HG03025 (cell line): ENCODE data around the gene AAR2.

Source experiments
- ATAC-seq: cut with Tn5 transposase; IDR thresholded peaks from one replicate; pipeline ENCODE4 v1.9.1; 2021; ENCODE audit warnings: mild to moderate bottlenecking, moderate library complexity; ENCODE audit not compliant: unreplicated experiment, low FRiP score

AAR2 gene

DNA sequence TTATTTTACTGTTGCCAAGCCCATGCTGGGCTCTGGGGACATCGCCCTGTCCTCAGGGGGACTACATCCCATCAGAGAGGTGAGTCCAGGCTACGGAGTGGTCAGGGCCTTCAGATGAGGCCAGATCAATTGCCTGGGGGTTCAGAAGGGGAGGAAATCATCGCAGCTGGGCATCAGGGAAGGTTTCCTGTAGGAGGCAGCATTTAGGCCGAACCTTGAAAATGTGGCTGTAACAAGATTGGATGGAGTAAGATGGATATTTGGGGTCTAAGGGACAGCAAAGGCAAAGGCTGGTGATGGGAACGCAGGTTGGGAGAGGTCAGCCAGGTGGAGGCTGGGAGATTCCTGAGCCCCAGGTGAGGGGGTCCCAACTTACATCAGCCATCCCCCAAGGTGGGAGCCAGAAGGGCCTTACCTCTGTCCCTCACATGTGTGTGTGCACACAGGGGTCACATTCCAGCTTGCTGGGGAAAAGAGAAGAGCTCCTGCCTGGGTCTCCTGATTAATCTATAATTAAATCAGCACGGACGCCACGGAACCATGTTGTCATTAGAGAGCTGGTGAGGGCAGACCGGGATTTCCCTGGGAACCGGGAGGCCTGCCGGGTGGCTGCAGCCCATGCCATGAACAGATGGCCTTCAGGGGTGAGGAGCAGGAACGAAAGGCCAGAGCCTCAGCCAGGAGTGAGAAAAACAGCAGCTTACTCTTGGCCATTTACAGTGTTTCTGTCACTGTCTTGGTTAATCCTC is 39.3 kb downstream of the AAR2 start:
- no peak for ATAC-seq

DNA sequence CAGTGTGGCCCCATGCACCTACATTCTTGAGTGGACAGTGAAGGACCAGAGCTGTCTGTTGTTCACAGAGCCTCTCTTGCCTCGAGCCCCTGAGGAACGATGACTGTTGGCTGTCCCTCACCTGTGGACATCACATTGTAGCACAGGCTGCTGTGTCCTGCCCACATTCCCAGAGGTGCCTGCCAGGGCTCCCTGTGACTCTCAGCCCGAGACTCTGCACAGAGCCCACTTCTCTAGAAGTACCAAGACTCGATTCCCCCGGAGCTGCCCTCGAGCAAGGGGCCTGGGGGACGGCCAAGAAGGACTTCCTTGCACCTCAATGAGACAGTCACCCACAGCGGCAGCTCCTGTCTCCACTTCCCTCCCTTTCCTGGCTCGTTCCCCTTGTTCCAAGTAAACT is 41.3 kb downstream of the AAR2 start:
- no peak for ATAC-seq

DNA sequence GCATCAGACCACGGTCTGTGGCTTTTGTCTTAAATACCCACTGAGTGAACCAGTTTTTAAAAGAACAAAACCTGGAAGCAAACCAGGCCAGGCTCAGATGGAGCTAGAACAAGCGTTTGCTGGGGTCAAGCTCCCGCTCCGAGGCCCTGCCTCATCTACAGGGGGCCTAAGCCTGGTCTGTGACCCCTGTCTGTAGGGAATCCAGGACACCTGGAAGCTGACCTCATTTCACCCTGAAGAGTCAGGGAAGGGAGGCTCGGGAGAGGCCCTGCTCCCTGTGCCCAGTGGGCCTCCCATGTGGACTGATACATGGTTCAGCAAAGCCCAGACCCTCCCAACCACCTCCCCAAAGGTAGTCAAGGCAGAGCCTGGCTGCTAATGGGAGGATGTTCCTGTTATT is 43.1 kb downstream of the AAR2 start:
- ATAC-seq = no peak

DNA sequence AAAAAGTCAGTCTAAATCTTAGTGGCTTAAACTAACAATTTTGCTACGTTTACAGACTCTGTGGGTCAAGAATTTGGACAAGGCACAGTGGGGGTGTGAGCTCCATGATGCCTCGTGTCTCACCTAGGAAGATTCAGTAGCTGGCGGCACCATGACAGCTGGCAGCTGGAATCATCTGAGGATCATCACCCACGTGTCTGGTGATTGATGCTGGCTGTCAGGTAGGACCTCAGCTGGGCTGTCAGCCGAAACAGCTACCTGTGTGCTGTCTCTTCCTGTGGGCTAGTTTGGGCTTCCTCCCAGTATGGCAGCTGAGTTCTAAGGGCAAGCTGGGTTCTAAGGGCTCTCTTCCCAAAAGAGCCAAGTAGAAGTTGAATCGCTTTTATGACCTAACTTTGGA is 43.5 kb downstream of the AAR2 start:
- no peak for ATAC-seq

DNA sequence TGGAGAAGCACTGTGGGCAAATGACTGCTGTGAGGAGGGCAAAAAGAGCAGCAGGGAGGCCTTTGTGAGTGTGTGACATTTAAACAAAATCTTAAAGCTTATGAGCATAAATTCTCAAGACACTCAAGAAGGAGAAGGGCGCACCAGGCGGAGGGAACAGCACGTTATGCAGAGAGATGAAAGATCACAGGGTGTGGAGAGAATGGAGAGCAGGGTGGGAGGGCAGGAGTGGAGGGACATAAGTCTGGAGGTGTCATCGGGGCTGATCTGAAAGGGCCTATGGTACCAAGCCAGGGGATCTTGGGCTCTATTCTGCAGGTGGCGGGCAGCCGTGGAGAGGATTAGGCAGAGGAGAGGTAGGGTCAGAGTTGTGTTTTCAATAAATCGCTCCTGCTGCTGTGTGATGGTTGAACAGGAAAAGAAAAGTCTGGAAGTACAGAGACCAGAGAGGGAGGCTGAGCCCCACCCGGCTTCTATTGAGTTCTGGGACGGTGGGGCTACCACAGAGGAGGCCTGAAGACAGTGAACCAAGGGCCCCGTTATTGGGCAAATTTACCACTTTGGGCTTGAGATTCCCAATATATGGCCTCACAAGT is 45.6 kb downstream of the AAR2 start:
- no peak for ATAC-seq

DNA sequence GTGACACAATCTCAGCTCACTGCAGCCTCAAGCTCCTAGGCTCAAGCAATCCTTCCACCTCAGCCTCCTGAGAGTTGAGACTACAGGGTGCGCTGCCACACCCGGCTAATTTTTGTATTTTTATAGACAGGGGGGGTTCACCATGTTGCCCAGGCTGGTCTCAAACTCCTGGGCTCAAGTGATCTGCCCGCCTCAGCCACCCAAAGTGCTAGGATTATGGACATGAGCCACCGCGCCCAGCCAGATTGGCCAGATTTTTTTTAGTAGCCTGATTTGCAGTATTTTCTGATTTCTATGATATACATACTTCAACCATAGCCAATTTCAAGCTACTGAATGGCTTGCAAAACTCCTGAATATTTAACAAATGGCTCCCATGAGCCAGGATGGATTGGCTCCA is 48.5 kb downstream of the AAR2 start:
- ATAC-seq = no peak

DNA sequence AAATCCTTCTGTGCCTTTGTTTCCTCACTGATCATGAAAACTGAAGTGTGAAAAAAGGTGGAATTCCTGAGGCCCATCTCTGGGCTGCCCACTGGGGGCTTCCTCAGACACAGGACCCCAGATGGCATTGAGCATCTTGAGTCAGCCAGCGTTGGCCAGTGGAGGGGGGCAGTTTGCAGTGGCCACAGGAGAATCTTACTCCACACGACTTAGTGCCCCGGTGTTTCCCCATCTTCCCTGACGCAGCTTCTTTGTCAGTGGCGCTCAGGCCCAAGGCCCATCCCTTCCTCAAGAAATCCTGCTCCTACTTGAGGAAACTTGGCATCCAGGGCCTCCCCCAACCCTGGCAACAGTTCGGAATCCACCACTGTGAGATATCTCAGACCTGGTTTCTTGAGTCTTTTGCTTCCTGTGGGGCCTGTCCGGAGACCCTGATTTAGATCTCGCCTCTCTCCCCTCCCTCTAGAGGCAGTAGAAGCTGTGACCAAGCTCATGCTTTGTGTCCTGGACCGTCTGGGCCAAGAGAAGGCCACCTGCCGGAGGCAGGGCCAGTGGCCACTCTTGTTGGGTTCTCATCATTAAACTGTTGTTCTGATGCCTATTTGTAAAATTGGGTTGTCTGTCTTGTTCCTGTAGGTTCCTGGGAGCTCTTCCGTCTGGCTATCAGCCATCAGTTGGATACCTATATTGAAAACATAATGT is 49.6 kb downstream of the AAR2 start:
- ATAC-seq = no peak

DNA sequence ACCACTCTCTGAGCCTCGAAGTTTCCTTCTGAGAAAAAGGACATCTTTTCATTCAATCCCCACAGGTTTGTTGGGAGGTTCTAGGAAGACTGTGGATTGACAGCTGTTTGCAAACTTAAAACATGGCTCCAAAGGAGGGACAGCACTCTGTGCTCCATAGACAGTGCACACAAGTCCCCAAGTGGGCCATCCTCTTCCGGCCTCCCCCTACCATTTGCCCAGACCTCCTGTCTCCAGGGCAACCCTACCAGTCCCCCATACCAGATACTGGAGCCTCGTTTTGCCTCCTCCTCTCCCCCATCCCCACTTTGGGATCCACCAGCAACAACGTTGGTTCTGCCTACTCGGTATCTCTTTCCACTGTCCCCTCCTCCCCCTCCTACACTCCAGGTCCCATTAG is 61.4 kb downstream of the AAR2 start:
- no peak for ATAC-seq

DNA sequence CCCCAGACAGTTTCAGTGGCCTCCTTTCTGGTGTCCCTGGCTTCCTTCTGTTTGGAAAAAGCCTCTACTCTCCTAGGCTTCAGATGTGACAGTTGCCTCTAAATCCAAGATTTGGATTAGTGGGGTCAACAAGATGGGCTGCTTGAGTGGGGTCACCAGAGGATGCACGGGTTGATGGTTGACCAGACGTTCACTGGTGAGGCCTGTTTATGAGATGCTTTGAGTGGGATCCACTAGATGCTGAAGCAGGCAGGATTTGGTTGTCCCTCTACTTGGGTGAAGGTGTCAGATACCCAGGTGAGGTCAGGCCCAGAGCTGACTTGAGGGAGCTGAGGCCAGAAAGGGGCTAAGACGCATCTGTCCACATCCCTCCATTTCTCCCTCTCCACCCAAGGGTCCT is 61.8 kb downstream of the AAR2 start:
- ATAC-seq = no peak

DNA sequence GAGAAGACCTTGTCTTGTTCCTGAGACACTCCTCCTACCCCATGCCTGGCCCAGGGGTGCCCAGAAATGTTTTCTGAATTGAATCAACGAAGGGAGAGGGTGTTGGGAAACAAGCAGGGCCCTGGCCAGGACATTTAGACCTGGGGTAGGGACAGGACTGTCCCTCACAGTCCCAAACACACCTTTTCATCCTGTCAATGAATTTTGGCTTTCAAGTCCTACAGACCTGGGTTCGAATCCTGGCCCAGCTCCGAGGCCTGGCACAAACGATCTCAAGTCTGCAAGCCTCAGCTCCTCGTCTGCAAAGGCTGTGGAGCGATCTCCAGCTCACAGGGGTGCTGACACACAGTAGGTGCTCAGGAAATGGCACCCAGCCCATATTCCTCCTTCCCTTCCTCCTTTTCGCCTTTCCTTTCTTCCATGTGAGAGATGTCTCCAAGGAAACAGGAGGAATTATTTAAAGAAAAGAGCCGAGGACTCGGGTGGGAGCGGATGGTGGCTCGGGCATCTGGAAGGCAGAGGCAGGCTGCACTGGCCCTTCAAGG is 62.6 kb downstream of the AAR2 start:
- ATAC-seq = no peak

DNA sequence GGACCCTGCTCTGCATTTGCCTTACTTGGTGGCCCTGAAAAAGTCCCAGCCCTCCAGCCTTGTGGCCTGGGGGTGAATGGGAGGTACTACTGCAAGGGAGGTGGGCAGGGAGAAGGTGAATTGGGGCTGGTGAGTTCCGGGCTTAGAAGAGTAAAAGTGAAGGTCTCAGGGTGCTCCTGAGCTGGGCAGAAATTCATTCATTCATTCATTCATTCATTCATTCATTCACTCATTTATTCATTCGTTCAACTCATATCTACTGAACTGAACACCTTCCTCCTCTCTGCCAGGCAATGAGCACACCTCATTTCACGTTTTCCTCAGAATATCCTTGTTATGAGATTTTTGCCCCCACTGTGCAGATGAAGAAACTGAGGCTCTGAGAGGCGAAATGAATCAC is 63.2 kb downstream of the AAR2 start:
- no peak for ATAC-seq

DNA sequence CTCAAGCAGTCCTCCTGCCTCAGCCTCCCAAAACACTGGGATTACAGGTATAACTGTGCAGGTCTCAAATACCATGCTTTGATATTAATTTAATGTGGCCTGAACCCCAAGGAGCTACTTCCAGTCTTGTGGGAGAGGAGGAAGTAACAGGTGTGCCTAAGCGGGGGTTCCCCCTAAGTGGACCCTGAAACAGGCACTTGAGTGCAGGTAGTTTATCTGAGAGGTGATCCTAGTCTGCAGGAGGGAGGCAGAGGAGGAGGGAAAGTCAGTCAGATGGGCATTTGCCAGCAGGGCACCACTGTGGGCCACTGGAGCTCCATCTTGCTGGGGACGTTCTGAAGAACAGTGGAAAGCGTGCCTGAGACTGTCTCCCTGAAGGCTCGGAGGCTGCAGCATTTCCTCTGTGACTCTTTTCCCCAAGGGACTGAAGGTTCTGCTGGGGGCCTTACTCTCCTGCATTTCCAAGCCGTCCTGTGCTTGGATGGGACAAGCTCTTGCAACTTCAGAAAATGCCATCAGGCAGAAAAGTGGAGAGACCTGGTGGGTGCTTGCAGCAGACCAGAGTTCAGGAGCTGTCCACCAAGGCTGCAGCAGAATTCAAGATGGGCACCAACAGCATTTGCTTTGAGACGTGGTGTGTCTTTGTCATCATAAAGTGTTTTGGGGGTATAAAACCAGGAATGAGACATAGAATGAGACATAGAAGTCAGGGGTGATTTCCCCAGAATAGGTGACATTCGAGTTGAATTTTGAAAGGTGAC is 65.3 kb downstream of the AAR2 start:
- no peak for ATAC-seq

DNA sequence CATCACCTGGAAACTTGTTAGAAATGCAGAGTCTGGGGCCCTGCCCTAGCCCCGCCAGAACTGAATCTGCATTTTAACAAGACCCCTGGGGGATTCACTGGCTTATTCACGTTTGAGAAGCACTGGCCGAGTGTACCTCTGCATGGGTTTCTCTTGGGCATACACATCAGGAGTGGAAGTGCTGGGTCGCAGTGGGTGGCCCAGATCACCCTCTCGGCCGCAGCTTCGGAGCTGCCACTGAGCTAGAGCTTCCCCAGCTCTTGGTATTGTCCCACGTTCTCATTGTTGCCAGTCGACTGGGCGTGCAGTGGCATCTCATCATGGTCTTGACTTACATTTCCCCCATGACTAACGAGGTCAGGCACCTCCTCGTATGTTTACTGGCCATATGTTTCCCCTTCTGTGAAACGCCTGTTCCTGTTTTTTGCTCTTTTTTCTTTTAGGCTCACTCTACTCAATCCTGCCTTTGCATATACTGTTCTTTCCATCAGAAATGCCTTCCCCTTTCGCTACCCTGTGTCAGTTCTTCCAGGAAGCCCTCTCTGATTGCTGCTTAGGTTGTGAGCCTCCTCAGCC is 66.8 kb downstream of the AAR2 start:
- no peak for ATAC-seq

DNA sequence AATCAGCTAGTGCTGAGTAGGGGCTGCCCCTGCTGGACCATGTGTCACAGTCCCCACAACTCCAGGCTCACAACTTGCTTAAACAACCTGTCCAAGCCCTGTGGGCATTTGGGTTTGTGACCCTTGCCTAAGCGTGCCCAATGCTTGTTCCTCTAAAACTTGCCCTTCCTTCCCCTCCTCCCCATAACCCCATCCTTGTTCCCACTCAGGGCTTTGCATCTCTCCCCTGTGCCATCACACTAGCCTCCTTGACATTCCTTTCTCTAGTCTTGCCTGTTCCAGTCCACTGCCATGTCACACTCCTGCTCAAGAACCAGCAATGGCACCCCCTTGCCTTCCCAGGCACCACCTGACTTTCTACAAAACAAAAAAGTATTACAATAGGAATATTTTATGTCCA is 67.6 kb downstream of the AAR2 start:
- ATAC-seq = no peak

DNA sequence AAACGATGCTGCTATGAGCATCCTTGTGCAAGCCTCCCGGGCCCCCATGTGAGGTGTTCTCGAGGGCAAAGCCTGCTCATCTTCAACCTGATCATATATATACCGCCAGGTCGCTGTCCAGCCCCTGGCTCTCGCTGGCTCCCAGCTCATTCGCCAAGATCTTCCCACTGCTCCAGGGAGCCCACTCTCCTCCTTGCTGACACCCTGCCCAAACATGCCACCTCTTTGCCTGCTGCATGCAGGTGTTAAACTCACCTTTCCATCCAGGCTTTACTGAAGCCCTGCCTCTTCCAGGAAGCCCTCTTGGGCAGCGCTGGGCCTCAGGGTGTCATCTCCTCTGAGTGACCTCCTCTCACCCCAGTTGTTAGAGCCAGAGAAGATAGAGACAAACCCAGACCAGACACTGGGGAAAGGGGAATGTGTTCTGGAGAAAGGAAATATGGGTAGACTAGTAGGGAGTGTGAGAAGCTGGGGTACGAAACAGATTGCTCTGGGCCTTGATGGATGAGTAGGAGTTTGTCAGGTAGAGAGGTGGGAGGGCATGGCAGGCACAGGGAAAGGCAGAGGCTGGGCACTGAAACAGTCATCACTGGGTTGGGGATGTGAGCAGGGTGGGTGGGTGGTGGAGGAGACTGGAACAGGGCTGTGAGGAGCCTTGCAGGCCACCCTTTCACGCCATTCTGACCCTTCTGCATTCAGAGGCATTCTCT is 68.7 kb downstream of the AAR2 start:
- no peak for ATAC-seq

DNA sequence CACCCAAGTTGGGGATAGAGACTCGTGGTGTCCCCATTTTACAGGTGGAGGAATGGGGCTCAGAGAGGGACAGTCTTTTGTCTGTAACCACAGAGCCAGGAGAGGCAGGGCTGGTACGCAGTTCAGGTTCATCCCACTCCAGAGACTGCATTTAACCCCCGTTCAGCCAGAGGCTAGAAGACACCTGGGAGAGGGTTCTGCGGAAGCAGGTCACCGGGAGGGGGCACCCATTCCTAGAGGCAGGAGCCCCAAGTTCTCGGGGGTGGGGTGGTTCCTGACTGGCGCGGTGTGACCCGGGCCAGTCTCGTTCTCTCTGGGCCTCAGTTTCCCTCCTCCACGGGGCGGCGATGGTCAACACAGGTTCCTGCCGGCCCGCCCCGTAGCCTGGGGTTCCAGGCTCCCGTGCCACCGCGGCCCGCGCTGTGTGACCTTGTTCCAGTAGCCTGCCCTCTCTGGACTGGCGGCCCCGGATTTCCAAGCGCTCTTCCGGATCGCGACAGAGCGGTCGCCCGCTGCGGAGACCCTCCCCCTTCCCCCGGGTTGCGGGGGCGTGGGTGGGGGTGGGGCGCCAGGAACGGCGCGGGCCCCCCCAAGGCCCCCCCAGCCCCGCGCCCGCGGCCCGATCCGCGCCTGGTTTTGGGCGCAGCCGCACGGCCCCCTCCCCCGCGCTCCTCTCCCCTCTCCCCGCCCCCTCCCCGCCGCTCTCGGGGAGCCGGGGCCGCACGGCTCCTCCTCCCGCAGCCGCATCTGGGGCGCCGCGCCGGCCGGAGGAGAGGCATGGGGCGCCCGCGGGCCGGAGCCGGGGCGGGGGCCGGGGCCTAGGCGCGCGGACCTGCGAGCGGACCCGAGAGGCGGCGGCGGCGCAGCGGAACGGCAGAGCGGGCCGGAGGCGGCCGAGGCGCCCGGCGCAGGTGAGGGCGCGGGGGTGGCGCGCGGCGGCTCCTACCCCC is 69.6 kb downstream of the AAR2 start, which contains the start of gene DLGAP4:
TSS of gene DLGAP4 (plus strand) at position 738 of the 950 bp plus-strand sequence. CDS start 125,379 bp downstream, outside the sequence.
- no peak for ATAC-seq
